GM18867 (cell line): ENCODE results near the gene SLC29A3.

Experiments
- ATAC-seq: cut with Tn5 transposase; IDR thresholded peaks from one replicate; pipeline ENCODE4 v1.9.1; 2021; ENCODE audit warnings: mild to moderate bottlenecking, moderate library complexity; ENCODE audit not compliant: unreplicated experiment

SLC29A3 gene

GRCh38 chr10:71319800-71320392, 837 bp downstream of the SLC29A3 start:
- no peak for ATAC-seq

GRCh38 chr10:71320592-71320991, 1.5 kb downstream of the SLC29A3 start:
- no peak for ATAC-seq

GRCh38 chr10:71321386-71321785, 2.3 kb downstream of the SLC29A3 start:
- no peak for ATAC-seq

- no peak for ATAC-seq
These were observed 4.3 kb downstream of the SLC29A3 start for GRCh38 chr10:71323407-71323806.

GRCh38 chr10:71324743-71325142, 5.7 kb downstream of the SLC29A3 start:
- no peak for ATAC-seq

GRCh38 chr10:71325267-71325666, 6.2 kb downstream of the SLC29A3 start:
- no peak for ATAC-seq

- ATAC-seq, result no peak
These were observed 7.4 kb downstream of the SLC29A3 start for GRCh38 chr10:71326464-71326881.

- ATAC-seq, result no peak
These were observed 11.8 kb downstream of the SLC29A3 start for GRCh38 chr10:71330789-71331404.

GRCh38 chr10:71331736-71332135, 12.7 kb downstream of the SLC29A3 start:
- no peak for ATAC-seq

GRCh38 chr10:71332466-71332865, 13.4 kb downstream of the SLC29A3 start:
- ATAC-seq, result no peak

GRCh38 chr10:71333129-71333887, 14.2 kb downstream of the SLC29A3 start:
- no peak for ATAC-seq

- ATAC-seq, result no peak
These were observed 15.2 kb downstream of the SLC29A3 start for GRCh38 chr10:71334221-71334791.

GRCh38 chr10:71335173-71335708, 16.2 kb downstream of the SLC29A3 start:
- ATAC-seq, result no peak

- ATAC-seq, result no peak
These were observed 17.6 kb downstream of the SLC29A3 start for GRCh38 chr10:71336632-71337031.

GRCh38 chr10:71337219-71337701, 18.2 kb downstream of the SLC29A3 start:
- ATAC-seq, result no peak

GRCh38 chr10:71338728-71339495, 19.9 kb downstream of the SLC29A3 start:
- no peak for ATAC-seq

- ATAC-seq, result no peak
These were observed 20.9 kb downstream of the SLC29A3 start for GRCh38 chr10:71339796-71340589.

- no peak for ATAC-seq
These were observed 23.7 kb downstream of the SLC29A3 start for GRCh38 chr10:71342573-71343391.

- no peak for ATAC-seq
These were observed 24.3 kb downstream of the SLC29A3 start for GRCh38 chr10:71343392-71343773.
